ENCODE data around the gene SUSD3. TPM values are rescaled to one million over a fixed set of nuclear protein-coding genes. Genes with fewer than 3 reads are reported as not detected.

Gene SUSD3
- total RNA-seq, 1 experiment from 2014 or later, result 11.9 TPM

DNA sequence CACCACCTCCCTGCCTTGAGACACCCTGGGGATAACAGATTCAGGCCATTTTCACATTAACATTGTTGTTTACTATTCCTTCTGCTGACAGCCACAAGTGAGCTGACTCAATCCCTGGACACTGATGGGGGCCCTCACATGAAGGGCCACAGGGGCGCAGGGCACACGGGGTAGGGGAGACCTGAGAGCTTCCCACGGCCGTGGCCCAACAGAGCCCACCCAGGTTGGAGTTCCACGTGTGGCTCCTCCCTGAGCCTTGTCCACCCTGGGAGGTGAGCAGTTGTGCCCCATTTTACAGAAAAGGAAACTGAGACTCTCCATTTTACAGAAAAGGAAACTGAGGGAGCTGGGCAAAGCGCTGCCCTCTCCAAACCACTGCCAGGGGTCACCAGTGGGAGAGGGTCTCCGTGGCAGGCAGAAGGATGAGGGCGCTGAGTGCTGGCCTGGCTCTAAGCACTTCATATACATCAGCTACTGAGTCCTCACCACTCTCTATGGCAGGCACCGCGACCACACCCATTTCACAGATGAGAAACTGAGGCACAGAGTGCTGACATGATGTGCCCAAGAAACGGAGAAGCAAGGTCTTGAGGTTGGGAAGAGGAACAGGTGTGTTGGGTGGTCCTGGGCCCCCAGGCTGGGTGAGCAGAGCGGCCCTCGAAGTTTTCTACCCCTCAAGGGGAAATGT is 73.2 kb downstream of the SUSD3 start (continued):
- TF ChIP-seq MXD4 (CRISPR knock-in tag; IDR thresholded peaks at IDR 0.05; ENCODE audit: borderline replicate concordance), result no peak
- TF ChIP-seq KAT7 (CRISPR knock-in tag; IDR thresholded peaks at IDR 0.05; ENCODE audit: borderline replicate concordance), result no peak
- TF ChIP-seq ZBTB21 (CRISPR knock-in tag; IDR thresholded peaks at IDR 0.05; ENCODE audit: borderline replicate concordance), result no peak
- TF ChIP-seq, protein P1, sequence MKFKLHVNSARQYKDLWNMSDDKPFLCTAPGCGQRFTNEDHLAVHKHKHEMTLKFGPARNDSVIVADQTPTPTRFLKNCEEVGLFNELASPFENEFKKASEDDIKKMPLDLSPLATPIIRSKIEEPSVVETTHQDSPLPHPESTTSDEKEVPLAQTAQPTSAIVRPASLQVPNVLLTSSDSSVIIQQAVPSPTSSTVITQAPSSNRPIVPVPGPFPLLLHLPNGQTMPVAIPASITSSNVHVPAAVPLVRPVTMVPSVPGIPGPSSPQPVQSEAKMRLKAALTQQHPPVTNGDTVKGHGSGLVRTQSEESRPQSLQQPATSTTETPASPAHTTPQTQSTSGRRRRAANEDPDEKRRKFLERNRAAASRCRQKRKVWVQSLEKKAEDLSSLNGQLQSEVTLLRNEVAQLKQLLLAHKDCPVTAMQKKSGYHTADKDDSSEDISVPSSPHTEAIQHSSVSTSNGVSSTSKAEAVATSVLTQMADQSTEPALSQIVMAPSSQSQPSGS (CRISPR knock-in tag; IDR thresholded peaks at IDR 0.05; ENCODE audit: borderline replicate concordance, low read depth), result no peak
- no peak for TF ChIP-seq FOXK1 (CRISPR knock-in tag; IDR thresholded peaks at IDR 0.05)
- TF ChIP-seq ZNF671 (CRISPR knock-in tag; IDR thresholded peaks at IDR 0.05), result no peak
- TF ChIP-seq, protein P2, sequence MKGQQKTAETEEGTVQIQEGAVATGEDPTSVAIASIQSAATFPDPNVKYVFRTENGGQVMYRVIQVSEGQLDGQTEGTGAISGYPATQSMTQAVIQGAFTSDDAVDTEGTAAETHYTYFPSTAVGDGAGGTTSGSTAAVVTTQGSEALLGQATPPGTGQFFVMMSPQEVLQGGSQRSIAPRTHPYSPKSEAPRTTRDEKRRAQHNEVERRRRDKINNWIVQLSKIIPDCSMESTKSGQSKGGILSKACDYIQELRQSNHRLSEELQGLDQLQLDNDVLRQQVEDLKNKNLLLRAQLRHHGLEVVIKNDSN (CRISPR knock-in tag; IDR thresholded peaks at IDR 0.05), result no peak
- TF ChIP-seq ZNF423 (CRISPR knock-in tag; IDR thresholded peaks at IDR 0.05), result no peak
- TF ChIP-seq CREB1 (CRISPR knock-in tag; IDR thresholded peaks at IDR 0.05), result no peak
- TF ChIP-seq, protein P3, sequence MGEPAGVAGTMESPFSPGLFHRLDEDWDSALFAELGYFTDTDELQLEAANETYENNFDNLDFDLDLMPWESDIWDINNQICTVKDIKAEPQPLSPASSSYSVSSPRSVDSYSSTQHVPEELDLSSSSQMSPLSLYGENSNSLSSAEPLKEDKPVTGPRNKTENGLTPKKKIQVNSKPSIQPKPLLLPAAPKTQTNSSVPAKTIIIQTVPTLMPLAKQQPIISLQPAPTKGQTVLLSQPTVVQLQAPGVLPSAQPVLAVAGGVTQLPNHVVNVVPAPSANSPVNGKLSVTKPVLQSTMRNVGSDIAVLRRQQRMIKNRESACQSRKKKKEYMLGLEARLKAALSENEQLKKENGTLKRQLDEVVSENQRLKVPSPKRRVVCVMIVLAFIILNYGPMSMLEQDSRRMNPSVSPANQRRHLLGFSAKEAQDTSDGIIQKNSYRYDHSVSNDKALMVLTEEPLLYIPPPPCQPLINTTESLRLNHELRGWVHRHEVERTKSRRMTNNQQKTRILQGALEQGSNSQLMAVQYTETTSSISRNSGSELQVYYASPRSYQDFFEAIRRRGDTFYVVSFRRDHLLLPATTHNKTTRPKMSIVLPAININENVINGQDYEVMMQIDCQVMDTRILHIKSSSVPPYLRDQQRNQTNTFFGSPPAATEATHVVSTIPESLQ (CRISPR knock-in tag; IDR thresholded peaks at IDR 0.05), result no peak
- TF ChIP-seq, protein P4, sequence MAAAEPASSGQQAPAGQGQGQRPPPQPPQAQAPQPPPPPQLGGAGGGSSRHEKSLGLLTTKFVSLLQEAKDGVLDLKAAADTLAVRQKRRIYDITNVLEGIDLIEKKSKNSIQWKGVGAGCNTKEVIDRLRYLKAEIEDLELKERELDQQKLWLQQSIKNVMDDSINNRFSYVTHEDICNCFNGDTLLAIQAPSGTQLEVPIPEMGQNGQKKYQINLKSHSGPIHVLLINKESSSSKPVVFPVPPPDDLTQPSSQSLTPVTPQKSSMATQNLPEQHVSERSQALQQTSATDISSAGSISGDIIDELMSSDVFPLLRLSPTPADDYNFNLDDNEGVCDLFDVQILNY (CRISPR knock-in tag; IDR thresholded peaks at IDR 0.05), result no peak
- TF ChIP-seq, protein P5, sequence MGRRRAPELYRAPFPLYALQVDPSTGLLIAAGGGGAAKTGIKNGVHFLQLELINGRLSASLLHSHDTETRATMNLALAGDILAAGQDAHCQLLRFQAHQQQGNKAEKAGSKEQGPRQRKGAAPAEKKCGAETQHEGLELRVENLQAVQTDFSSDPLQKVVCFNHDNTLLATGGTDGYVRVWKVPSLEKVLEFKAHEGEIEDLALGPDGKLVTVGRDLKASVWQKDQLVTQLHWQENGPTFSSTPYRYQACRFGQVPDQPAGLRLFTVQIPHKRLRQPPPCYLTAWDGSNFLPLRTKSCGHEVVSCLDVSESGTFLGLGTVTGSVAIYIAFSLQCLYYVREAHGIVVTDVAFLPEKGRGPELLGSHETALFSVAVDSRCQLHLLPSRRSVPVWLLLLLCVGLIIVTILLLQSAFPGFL (CRISPR knock-in tag; IDR thresholded peaks at IDR 0.05; ENCODE audit: borderline replicate concordance), result no peak

DNA sequence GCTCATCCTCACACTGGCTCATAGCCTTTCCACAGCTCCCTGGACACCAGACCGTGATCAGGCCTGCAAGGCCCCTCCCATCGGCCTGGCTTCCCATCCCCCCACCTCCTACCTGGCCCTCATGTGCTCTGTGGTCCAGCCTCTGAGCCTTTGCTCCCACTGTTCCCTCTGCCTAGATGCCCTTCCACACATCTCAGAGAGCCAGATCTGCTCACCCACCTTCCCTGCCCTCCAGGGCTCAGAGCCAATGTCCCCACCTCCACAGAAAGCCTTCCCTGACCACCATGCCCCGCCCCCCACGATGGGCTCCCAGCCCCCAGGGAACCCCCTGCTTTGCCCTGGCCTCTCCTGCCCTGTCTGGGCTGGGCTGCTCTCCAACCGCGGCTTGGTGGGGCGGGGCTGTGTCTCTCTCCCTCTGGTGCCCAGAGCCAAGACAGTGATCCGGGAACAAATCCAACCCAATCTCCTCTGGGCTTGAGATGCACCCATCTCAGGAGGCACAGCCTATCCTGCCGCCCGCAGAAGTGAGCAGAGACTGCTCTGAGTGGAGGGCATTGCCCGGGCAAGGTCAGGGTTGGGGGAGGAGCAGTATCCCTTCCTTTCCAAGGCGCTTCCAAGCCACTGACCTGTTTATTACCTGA is 73.9 kb downstream of the SUSD3 start:
- CTCF ChIA-PET, result interaction anchor here (2.1 to 2.7 kb wide), 2 partner anchors 13 to 172 kb away, joined by 6 to 10 read pairs; no protein-coding TSS in a partner anchor
- peaks cover 32% of the 10 kb centered on the region for H3K4me1 Mint-ChIP-seq
- TF ChIP-seq, protein P6, sequence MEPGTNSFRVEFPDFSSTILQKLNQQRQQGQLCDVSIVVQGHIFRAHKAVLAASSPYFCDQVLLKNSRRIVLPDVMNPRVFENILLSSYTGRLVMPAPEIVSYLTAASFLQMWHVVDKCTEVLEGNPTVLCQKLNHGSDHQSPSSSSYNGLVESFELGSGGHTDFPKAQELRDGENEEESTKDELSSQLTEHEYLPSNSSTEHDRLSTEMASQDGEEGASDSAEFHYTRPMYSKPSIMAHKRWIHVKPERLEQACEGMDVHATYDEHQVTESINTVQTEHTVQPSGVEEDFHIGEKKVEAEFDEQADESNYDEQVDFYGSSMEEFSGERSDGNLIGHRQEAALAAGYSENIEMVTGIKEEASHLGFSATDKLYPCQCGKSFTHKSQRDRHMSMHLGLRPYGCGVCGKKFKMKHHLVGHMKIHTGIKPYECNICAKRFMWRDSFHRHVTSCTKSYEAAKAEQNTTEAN (CRISPR knock-in tag; IDR thresholded peaks at IDR 0.05), result no peak
- TF ChIP-seq GTF2I (CRISPR knock-in tag; conservative IDR thresholded peaks at IDR 0.05), result peak; percentile 56; the same call in 1 of the 2 replicates
- peak; percentile 81 for TF ChIP-seq ZNF121 (CRISPR knock-in tag; IDR thresholded peaks at IDR 0.05)
- POLR2A ChIA-PET, result no interaction called here
- DNase-seq (ENCODE audit: low spot score), result no peak
- no peaks in the 10 kb centered on the region for H3K9me3 Mint-ChIP-seq
- no peak overlapping the region; the same call in 1 of the 2 replicates for H3K27ac Mint-ChIP-seq
- peak overlapping the region; percentile 79 for H3K4me3 Mint-ChIP-seq
- peaks cover 20% of the 10 kb centered on the region for H3K27me3 Mint-ChIP-seq (ENCODE audit: low read depth)
- H3K36me3 Mint-ChIP-seq, result no peaks in the 10 kb centered on the region
- no peak for ATAC-seq
